GM12875 (cell line): ENCODE data around the gene MAST4.

ENCODE experiments used
- H3K4me3 ChIP-seq: one replicate; pipeline ENCODE4 v1.5.1; 2011; ENCODE audit warnings: low read depth, low read length, control low read depth
- TF ChIP-seq, protein P1 (sequence below): IDR thresholded peaks from 2 replicates; pipeline ENCODE4 v1.5.1; 2011; ENCODE audit warnings: low read depth, mild to moderate bottlenecking, control low read depth, inconsistent platforms, low read length, moderate library complexity, borderline replicate concordance; ENCODE audit not compliant: insufficient read depth

The MAST4 gene

GRCh38 chr5:67092535-67092934 is 496.3 kb downstream of the MAST4 start:
- TF ChIP-seq, protein P1, sequence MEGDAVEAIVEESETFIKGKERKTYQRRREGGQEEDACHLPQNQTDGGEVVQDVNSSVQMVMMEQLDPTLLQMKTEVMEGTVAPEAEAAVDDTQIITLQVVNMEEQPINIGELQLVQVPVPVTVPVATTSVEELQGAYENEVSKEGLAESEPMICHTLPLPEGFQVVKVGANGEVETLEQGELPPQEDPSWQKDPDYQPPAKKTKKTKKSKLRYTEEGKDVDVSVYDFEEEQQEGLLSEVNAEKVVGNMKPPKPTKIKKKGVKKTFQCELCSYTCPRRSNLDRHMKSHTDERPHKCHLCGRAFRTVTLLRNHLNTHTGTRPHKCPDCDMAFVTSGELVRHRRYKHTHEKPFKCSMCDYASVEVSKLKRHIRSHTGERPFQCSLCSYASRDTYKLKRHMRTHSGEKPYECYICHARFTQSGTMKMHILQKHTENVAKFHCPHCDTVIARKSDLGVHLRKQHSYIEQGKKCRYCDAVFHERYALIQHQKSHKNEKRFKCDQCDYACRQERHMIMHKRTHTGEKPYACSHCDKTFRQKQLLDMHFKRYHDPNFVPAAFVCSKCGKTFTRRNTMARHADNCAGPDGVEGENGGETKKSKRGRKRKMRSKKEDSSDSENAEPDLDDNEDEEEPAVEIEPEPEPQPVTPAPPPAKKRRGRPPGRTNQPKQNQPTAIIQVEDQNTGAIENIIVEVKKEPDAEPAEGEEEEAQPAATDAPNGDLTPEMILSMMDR: no peak
- H3K4me3 ChIP-seq: no peak overlapping the region

DNA sequence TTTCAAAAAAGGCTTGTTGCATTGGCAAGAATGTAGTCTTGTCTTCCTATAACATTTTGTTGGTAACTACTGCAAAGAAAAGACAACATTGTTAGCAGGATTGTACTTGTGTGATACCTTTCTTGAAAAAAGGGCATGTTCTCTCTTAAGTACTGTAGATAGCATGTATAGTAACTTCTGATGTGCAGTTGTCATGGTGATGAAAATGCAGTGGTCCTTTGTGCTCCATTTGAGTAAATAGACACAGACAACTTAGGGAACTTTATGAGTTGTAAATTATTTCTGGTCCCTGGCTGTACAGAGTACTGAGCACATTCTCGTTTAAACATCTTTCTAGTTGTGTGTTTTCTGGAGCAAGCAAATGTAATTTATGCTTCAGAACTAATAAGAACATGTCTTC is 497.1 kb downstream of the MAST4 start:
- TF ChIP-seq, protein P1: no peak
- H3K4me3 ChIP-seq: no peak overlapping the region

DNA sequence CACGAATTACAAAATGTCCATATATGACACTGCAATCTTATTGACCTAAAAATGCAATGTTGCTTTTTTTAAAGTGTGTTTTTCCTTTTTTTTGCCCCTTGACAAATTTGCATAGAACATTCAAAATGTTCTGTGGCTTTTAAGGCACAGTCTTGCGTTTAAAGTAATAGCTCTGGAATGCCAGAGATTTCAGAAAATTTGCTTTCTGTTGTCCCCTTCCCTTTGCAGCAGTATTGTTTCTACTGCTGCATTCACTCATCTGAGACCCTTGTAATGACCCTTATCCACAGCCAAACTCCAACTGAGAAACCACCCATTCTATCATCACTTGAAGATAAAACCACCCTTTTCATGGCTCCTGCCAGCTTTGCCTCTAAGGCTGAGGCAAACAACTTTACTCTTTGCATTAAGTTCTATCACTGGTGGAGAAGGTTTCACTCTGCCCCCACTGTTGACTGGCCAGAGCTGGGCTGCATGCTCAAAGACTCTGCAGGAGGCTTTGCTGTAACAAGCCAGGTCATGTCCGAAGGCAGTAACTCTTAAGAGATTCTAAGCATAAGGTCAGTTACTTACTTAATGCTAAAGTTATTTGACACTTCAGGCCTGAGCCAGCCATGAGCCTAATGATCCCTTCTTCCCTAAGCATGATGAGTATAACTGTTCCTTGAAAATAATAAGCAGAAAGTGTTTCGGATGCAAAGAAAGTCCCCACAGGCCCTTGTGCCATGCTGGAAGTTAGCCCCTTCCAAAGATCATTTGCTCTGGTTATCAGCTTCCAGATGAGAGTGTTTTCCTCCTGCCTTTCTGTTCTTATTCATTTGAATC is 498.5 kb downstream of the MAST4 start:
- TF ChIP-seq, protein P1: no peak
- no peak overlapping the region for H3K4me3 ChIP-seq

DNA sequence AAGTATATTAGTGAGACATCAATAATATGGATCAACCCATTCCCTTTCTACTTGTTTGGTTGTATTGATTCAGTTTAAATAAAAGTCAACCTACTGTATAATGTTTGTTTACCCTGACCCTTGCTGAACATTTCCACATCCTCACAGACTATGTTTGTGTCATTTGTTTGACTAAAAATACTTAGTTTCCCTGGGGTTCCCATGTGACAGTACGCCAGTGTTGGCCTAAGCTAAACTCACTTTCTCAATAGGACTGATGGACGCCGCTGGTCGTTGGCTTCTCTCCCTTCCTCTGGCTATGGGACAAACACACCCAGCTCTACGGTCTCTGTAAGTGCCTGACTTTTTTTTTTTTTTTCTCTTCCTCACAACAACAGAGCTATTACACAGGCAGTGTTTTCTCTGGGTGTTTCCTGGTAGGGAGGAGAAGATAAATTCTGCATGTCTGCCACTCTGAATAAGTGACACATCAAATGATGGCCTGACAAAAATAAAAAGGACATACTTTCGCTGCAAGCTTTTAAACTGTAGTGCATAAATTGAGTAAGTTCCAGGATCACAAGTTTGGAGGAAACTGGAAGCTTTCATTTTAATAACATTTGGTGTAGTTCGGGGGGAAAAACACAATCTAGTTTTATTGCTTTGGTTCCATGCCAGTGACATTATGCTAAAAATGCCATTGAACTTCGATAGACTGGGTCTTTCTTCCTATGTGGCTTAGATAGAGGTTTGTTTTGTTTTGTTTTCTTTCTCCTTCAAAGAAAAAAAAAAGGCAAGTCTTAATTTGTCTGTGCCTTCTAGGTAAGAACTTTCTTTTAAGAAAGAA is 499.4 kb downstream of the MAST4 start:
- TF ChIP-seq, protein P1: no peak
- no peak overlapping the region for H3K4me3 ChIP-seq

- TF ChIP-seq, protein P1: no peak
- no peak overlapping the region for H3K4me3 ChIP-seq
Observed at GRCh38 chr5:67098656-67099055, 502.5 kb downstream of the MAST4 start.

GRCh38 chr5:67100301-67100700 is 504.1 kb downstream of the MAST4 start:
- no peak overlapping the region for H3K4me3 ChIP-seq
- TF ChIP-seq, protein P1: no peak
